ENCODE measurements around the gene TXNDC15. TPM values are rescaled to one million over a fixed set of nuclear protein-coding genes. Genes with fewer than 3 reads are reported as not detected.
"Not testable (repeated sequence)": the region's sequence is repeated elsewhere in the genome, so short reads cannot be mapped to it uniquely, and the experiment has no call there.

TXNDC15 gene
- total RNA-seq, 1 experiment from 2014 or later, result 19.5 TPM

- Histone ChIP-seq H3K9me3 (ENCODE audit: insufficient read depth, low read depth) (no peaks in the 10 kb centered on the region), H3K79me2 (ENCODE audit: low read depth) (peaks cover 8% of the 10 kb centered on the region; the same call in 1 of the 2 replicates), H3F3A (ENCODE audit: insufficient read depth, low read depth) (no peaks in the 10 kb centered on the region; the same call in 1 of the 2 replicates), H3K9me2 (ENCODE audit: insufficient read depth) (no peaks in the 10 kb centered on the region), H2AFZ (no peak overlapping the region), H3K27ac (no peak overlapping the region), H3K27me3 (ENCODE audit: insufficient read depth, low read depth) (no peaks in the 10 kb centered on the region), H4K20me1 (ENCODE audit: insufficient read depth) (no peaks in the 10 kb centered on the region), H3K36me3 (ENCODE audit: low read depth) (0 out of 2 replicates have a peak, but pooled peaks cover 2% of the 10 kb centered on the region), H3K4me1 (replicated peaks; ENCODE audit: insufficient read depth) (0 out of 2 replicates have a peak, but pooled peaks cover 8% of the 10 kb centered on the region), H3K4me2 (no peak overlapping the region), H3K4me3 (no peak overlapping the region)
- DNase-seq, result no peak
- TF ChIP-seq CTCF (conservative IDR thresholded peaks at IDR 0.05), result no peak
- no peak for TF ChIP-seq EZH2 (IDR thresholded peaks at IDR 0.05; ENCODE audit: low read depth)
- CTCF ChIA-PET, result no interaction called here
- intact Hi-C loops (cut with micrococcal nuclease; ENCODE audit: unreplicated experiment), result no loop called here
- no TSS peak for BruUV-seq (replicated peaks)
- POLR2A ChIA-PET (ENCODE audit: unreplicated experiment), result no interaction called here
These were observed 3.0 kb downstream of the TXNDC15 start for GRCh38 chr5:134877159-134877558.

DNA sequence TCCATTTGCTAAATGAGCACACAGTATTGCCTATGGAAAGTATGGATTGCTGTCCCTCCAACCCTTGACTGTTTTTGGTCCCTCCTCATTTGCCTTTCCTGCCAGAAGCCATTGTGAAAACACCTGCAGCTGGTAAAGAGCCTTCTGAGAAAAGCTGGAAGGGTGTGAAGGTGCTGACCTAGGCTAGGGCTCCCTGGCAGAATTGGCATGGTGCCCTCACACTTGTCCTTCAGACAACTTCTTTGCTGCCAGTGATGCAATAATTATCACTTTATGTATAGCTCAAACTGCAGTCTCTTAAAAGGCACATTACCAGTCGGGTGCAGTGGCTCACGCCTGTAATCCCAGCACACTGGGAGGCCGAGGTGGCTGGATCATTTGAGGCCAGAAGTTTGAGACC, 4.2 kb downstream of the TXNDC15 start:
- H3K36me3 ChIP-seq (ENCODE audit: low read depth), result 0 out of 2 replicates have a peak, but pooled peaks cover 2% of the 10 kb centered on the region
- ChIA-PET POLR2A (ENCODE audit: unreplicated experiment) (no interaction called here), CTCF (no interaction called here)
- H3K27ac ChIP-seq, result no peak overlapping the region
- no peak overlapping the region for H2AFZ ChIP-seq
- no peaks in the 10 kb centered on the region for H4K20me1 ChIP-seq (ENCODE audit: insufficient read depth)
- intact Hi-C loops (cut with micrococcal nuclease; ENCODE audit: unreplicated experiment), result no loop called here
- H3K9me3 ChIP-seq (ENCODE audit: insufficient read depth, low read depth), result no peaks in the 10 kb centered on the region
- no peaks in the 10 kb centered on the region for H3K9me2 ChIP-seq (ENCODE audit: insufficient read depth)
- H3K27me3 ChIP-seq (ENCODE audit: insufficient read depth, low read depth), result no peaks in the 10 kb centered on the region
- no TSS peak for BruUV-seq (replicated peaks)
- TF ChIP-seq CTCF (conservative IDR thresholded peaks at IDR 0.05), result no peak
- TF ChIP-seq EZH2 (IDR thresholded peaks at IDR 0.05; ENCODE audit: low read depth), result no peak
- H3F3A ChIP-seq (ENCODE audit: insufficient read depth, low read depth), result no peaks in the 10 kb centered on the region; the same call in 1 of the 2 replicates
- H3K79me2 ChIP-seq (ENCODE audit: low read depth), result peaks cover 8% of the 10 kb centered on the region; the same call in 1 of the 2 replicates
- H3K4me1 ChIP-seq (replicated peaks; ENCODE audit: insufficient read depth), result 0 out of 2 replicates have a peak, but pooled peaks cover 8% of the 10 kb centered on the region
- no peak for DNase-seq
- no peak overlapping the region for H3K4me3 ChIP-seq
- no peak overlapping the region for H3K4me2 ChIP-seq

- Histone ChIP-seq H3K9me2 (ENCODE audit: insufficient read depth) (no peaks in the 10 kb centered on the region), H4K20me1 (ENCODE audit: insufficient read depth) (no peaks in the 10 kb centered on the region), H2AFZ (no peak overlapping the region), H3K27me3 (ENCODE audit: insufficient read depth, low read depth) (no peaks in the 10 kb centered on the region), H3F3A (ENCODE audit: insufficient read depth, low read depth) (no peaks in the 10 kb centered on the region; the same call in 1 of the 2 replicates), H3K36me3 (ENCODE audit: low read depth) (0 out of 2 replicates have a peak, but pooled peaks cover 2% of the 10 kb centered on the region), H3K9me3 (ENCODE audit: insufficient read depth, low read depth) (no peaks in the 10 kb centered on the region), H3K4me1 (replicated peaks; ENCODE audit: insufficient read depth) (0 out of 2 replicates have a peak, but pooled peaks cover 8% of the 10 kb centered on the region), H3K79me2 (ENCODE audit: low read depth) (peaks cover 8% of the 10 kb centered on the region; the same call in 1 of the 2 replicates), H3K4me2 (no peak overlapping the region), H3K4me3 (no peak overlapping the region), H3K27ac (no peak overlapping the region)
- TF ChIP-seq EZH2 (IDR thresholded peaks at IDR 0.05; ENCODE audit: low read depth), result no peak
- TF ChIP-seq CTCF (conservative IDR thresholded peaks at IDR 0.05), result no peak
- CTCF ChIA-PET, result no interaction called here
- no peak for DNase-seq
- BruUV-seq (replicated peaks), result no TSS peak
- POLR2A ChIA-PET (ENCODE audit: unreplicated experiment), result no interaction called here
- intact Hi-C loops (cut with micrococcal nuclease; ENCODE audit: unreplicated experiment), result no loop called here
These were observed 5.3 kb downstream of the TXNDC15 start for GRCh38 chr5:134879456-134879855.

DNA sequence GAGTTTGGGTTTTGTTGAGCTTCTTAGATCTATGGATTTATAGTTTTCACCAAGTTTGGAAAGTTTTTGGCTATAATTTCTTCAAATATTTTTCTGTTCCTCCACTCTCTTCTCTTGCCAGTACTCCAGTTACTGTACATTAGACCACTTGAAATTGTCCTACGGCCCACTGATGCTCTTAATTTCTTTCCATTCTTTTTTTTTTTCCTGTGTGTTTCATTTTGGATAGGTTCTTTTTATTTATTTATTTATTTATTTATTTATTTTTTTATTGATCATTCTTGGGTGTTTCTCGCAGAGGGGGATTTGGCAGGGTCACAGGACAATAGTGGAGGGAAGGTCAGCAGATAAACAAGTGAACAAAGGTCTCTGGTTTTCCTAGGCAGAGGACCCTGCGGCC, 6.8 kb downstream of the TXNDC15 start:
- H3K9me3 ChIP-seq (ENCODE audit: insufficient read depth, low read depth); BruUV-seq (replicated peaks); H3K27me3 ChIP-seq (ENCODE audit: insufficient read depth, low read depth); H3F3A ChIP-seq (ENCODE audit: insufficient read depth, low read depth); H3K4me2 ChIP-seq; POLR2A ChIA-PET (ENCODE audit: unreplicated experiment); H3K4me3 ChIP-seq; intact Hi-C loops (cut with micrococcal nuclease; ENCODE audit: unreplicated experiment); H3K79me2 ChIP-seq (ENCODE audit: low read depth); H4K20me1 ChIP-seq (ENCODE audit: insufficient read depth); CTCF ChIA-PET; H2AFZ ChIP-seq; H3K36me3 ChIP-seq (ENCODE audit: low read depth); H3K4me1 ChIP-seq (replicated peaks; ENCODE audit: insufficient read depth); DNase-seq; H3K9me2 ChIP-seq (ENCODE audit: insufficient read depth); H3K27ac ChIP-seq: not testable (repeated sequence)

DNA sequence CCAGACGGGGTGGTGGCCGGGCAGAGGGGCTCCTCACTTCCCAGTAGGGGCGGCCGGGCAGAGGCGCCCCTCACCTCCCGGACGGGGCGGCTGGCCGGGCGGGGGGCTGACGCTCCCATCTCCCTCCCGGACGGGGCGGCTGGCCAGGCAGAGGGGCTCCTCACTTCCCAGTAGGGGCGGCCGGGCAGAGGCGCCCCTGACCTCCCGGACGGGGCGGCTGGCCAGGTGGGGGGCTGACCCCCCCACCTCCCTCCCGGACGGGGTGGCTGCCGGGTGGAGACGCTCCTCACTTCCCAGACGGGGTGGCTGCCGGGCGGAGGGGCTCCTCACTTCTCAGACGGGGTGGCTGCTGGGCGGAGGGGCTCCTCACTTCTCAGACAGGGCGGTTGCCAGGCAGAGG, 7.5 kb downstream of the TXNDC15 start:
- H3K27me3 ChIP-seq (ENCODE audit: insufficient read depth, low read depth); H3K4me2 ChIP-seq; H3K4me1 ChIP-seq (replicated peaks; ENCODE audit: insufficient read depth); H3K4me3 ChIP-seq; intact Hi-C loops (cut with micrococcal nuclease; ENCODE audit: unreplicated experiment); H4K20me1 ChIP-seq (ENCODE audit: insufficient read depth); H3K36me3 ChIP-seq (ENCODE audit: low read depth); CTCF ChIA-PET; H3K79me2 ChIP-seq (ENCODE audit: low read depth); H3F3A ChIP-seq (ENCODE audit: insufficient read depth, low read depth); H2AFZ ChIP-seq; DNase-seq; H3K9me3 ChIP-seq (ENCODE audit: insufficient read depth, low read depth); H3K27ac ChIP-seq; BruUV-seq (replicated peaks); H3K9me2 ChIP-seq (ENCODE audit: insufficient read depth); POLR2A ChIA-PET (ENCODE audit: unreplicated experiment): not testable (repeated sequence)

Data from PC-9 (cell line).